Cardiac muscle cell (in vitro differentiated cells and primary cell): ENCODE data around the gene AOPEP. TPM values are rescaled to one million over a fixed set of nuclear protein-coding genes. Genes with fewer than 3 reads are reported as not detected.

ENCODE experiments used
- DNase-seq, 2 donors: peaks; one replicate each; pipeline versions ENCODE4 v3.0.0 to v3.0.0-alpha.2; 2010 to 2017; ENCODE audit warnings: low read depth in 1 of 2, low spot score in 1 of 2
- H3K27ac ChIP-seq: fragments of 200-600 bp; sonication (generic); 2 replicates; pipeline ENCODE4 v1.5.1; 2016
- H3K27me3 ChIP-seq: fragments of 200-600 bp; sonication (generic); 2 replicates; pipeline ENCODE4 v1.6.0; 2016; ENCODE audit warnings: control low read depth
- H3K36me3 ChIP-seq: fragments of 200-600 bp; sonication (generic); 2 replicates; pipeline ENCODE4 v1.5.1; 2016; ENCODE audit warnings: control low read depth
- H3K4me1 ChIP-seq: fragments of 200-600 bp; sonication (generic); 2 replicates; pipeline ENCODE4 v1.8.1; 2017; ENCODE audit warnings: low read depth, mild to moderate bottlenecking, mixed run types
- H3K4me3 ChIP-seq: fragments of 200-600 bp; sonication (generic); 2 replicates; pipeline ENCODE4 v1.5.1; 2016; ENCODE audit warnings: mild to moderate bottlenecking
- H3K9me3 ChIP-seq: fragments of 200-600 bp; sonication (generic); 2 replicates; pipeline ENCODE4 v1.5.1; 2017; ENCODE audit warnings: low read depth, mild to moderate bottlenecking, control low read depth
- polyA plus RNA-seq: library from polyadenylated mRNA; unstranded; fragments of >200 nt; fragmentation: Nextera tagmentation; extraction: Ambion mirVana; gene quantifications from 2 replicates; pipeline ENCODE4 v1.2.1, GENCODE V29; 2016
- total RNA-seq: library from RNA; depleted of rRNA; stranded (reverse); fragments of >200 nt; gene quantifications from 2 replicates; pipeline ENCODE4 v1.2.3, GENCODE V29; 2016
- TF ChIP-seq, protein P1 (sequence below): IDR thresholded peaks from 2 replicates; pipeline ENCODE4 v1.5.1; 2012; ENCODE audit warnings: low read depth, mild to moderate bottlenecking, low read length

The AOPEP gene
- total and polyA plus RNA-seq, 2 experiments from 2014 or later = 46.8 to 88.7 TPM

DNA sequence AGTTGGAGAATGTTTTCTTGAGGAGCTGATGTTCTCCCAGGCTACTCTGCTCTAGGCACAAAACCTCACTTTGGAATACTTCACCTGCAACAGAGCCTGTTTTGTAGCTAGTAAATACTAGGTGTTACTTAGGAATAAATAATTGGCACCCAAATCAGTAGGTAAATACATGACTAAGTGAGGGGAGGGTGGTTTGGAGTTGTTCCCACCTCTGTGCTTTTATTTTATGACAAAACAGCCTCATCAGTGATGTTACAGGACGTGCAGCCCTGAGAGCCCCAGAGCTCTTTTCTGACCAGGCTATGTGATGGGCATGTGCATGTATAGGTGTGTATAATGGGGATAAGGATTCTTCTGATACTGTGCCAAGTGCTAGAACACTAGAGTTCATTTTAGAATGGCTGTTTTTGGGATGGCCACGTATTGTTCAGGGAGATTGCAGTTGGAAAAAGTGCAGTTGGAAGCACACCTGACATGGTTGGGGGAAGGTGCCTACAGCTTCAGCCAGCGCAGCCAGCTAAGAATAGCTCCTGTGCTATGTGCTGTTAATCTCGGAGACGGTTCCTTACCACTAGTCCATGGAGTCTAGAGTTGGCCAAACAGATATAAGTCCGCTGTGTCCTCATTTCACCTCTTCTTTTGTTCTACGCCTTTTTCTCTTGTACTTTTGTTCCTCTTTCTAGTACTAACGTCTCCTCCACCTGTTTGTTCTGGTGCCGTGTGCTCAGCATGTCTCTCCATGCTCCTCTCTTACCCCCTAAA is 306.3 kb downstream of the AOPEP start:
- no peak overlapping the region for H3K4me3 ChIP-seq
- peak overlapping the region; percentile 10 for H3K27ac ChIP-seq
- no peaks in the 10 kb centered on the region for H3K9me3 ChIP-seq
- peaks cover 2% of the 10 kb centered on the region for H3K36me3 ChIP-seq
- peaks cover 42% of the 10 kb centered on the region for H3K4me1 ChIP-seq
- DNase-seq = peak in 1 of 2 donors; percentile 47
- TF ChIP-seq, protein P1, sequence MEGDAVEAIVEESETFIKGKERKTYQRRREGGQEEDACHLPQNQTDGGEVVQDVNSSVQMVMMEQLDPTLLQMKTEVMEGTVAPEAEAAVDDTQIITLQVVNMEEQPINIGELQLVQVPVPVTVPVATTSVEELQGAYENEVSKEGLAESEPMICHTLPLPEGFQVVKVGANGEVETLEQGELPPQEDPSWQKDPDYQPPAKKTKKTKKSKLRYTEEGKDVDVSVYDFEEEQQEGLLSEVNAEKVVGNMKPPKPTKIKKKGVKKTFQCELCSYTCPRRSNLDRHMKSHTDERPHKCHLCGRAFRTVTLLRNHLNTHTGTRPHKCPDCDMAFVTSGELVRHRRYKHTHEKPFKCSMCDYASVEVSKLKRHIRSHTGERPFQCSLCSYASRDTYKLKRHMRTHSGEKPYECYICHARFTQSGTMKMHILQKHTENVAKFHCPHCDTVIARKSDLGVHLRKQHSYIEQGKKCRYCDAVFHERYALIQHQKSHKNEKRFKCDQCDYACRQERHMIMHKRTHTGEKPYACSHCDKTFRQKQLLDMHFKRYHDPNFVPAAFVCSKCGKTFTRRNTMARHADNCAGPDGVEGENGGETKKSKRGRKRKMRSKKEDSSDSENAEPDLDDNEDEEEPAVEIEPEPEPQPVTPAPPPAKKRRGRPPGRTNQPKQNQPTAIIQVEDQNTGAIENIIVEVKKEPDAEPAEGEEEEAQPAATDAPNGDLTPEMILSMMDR = no peak
- H3K27me3 ChIP-seq = no peaks in the 10 kb centered on the region

DNA sequence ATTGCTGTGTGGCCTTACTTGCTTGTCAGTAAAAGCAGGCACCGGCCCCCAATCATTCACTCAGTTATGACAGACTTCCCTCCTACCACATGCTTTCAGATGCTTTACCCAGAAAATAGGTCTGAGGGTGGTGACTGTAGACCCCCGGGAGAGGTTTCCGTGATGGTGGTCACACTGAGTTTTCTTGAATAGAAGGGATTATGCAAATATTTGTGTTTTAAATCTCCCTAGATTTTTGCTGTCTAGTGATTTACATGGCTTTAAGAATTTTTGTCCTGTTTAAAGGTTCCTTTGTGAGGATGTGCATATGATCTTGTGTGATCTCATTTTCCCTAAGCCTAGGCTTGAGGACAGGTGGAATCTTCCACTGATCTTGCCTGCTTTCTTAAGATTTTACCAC is 309.3 kb downstream of the AOPEP start:
- peaks cover 37% of the 10 kb centered on the region for H3K4me1 ChIP-seq
- H3K36me3 ChIP-seq = peaks cover 5% of the 10 kb centered on the region
- no peak for DNase-seq
- H3K9me3 ChIP-seq = no peaks in the 10 kb centered on the region
- H3K27ac ChIP-seq = no peak overlapping the region
- H3K27me3 ChIP-seq = no peaks in the 10 kb centered on the region
- TF ChIP-seq, protein P1 = no peak
- no peak overlapping the region for H3K4me3 ChIP-seq

DNA sequence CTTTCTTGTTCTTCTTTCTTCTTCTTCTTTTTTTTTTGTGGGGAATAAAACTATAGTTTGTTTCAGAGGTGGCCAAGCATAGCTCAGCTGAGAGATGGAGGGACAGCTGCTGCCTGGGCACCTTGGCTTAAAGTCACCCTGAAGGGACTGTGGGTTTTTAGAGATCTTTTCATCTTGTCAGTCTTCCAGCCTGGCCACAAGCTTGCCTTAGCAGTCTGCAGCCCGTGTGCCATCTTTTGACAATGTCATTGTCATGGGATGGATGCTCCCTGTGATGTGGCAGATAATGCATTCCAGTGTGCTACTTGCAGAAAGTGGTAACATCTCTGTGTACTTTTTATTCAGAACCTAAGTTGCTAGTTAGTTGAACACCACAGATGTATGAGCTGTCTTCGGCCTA is 310.2 kb downstream of the AOPEP start:
- no peak overlapping the region for H3K27ac ChIP-seq
- H3K36me3 ChIP-seq = peaks cover 5% of the 10 kb centered on the region
- H3K4me3 ChIP-seq = no peak overlapping the region
- no peak for DNase-seq
- peaks cover 28% of the 10 kb centered on the region for H3K4me1 ChIP-seq
- H3K9me3 ChIP-seq = no peaks in the 10 kb centered on the region
- TF ChIP-seq, protein P1 = no peak
- H3K27me3 ChIP-seq = no peaks in the 10 kb centered on the region

DNA sequence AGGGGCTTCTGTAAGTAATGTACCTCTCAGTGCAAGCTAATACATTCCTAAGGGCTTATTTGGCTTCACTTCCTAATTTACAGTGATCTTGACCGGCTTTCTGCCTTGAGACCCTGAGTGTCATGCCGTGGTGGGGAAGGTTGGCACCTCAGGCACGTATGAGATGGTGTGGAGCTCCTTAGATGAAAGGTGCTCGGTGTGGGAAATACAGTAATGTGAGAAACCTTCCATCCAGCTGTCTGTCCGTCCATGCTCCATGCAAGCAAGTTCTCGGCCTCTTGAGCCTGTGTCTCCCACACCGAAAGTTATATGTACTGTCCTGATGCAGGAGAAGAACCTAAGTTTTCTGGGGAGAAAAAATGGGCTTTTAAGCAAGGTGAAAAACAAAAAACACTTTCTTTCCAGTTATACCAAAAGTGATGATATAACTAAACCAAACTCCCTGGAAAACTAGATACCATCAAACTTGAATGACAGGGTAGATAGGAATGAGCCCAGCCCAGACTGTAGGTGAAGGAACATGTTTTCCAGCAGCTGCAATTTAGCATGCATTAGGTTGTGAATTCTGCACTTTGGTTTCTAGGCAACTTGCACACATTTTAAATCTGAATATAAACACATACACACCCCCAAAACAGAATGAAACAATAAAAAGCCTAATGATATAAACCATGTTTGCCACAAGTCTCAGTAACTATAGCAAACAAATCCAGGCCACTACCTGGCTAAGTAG is 311.5 kb downstream of the AOPEP start:
- H3K27me3 ChIP-seq = no peaks in the 10 kb centered on the region
- peak overlapping the region; percentile 37 for H3K27ac ChIP-seq
- DNase-seq = no peak
- peaks cover 5% of the 10 kb centered on the region for H3K36me3 ChIP-seq
- TF ChIP-seq, protein P1 = no peak
- no peak overlapping the region for H3K4me3 ChIP-seq
- peaks cover 16% of the 10 kb centered on the region for H3K4me1 ChIP-seq
- no peaks in the 10 kb centered on the region for H3K9me3 ChIP-seq

DNA sequence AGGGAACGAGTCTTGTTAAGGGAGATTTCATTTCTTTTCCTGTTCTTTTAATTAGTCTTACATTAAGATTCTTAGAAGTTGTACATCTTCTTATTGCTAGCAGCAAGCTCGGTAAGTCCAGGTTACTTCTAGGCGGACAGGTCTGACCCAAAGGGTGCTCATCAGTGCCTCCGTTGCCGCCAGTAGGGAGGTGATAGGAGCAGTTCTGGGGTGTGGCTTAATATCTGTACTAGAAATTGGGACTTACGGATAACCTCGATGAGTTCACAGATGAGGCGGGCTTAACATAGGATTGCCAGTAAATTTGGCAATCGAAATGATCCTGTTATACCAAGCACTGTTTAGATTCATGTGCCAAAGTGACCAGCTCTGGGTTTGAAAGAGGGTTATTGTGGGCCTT is 312.2 kb downstream of the AOPEP start:
- TF ChIP-seq, protein P1 = no peak
- Histone ChIP-seq H3K4me1 (peaks cover 14% of the 10 kb centered on the region), H3K9me3 (no peaks in the 10 kb centered on the region), H3K27me3 (no peaks in the 10 kb centered on the region), H3K27ac (no peak overlapping the region), H3K36me3 (peaks cover 5% of the 10 kb centered on the region), H3K4me3 (no peak overlapping the region)
- no peak for DNase-seq
